NCI-H774 (cell line): ENCODE measurements around the gene LSAMP.

Source experiments
- DNase-seq: peaks from one replicate; lab custom pipeline; 2025; lab: John Stamatoyannopoulos, UW

Gene LSAMP

DNA sequence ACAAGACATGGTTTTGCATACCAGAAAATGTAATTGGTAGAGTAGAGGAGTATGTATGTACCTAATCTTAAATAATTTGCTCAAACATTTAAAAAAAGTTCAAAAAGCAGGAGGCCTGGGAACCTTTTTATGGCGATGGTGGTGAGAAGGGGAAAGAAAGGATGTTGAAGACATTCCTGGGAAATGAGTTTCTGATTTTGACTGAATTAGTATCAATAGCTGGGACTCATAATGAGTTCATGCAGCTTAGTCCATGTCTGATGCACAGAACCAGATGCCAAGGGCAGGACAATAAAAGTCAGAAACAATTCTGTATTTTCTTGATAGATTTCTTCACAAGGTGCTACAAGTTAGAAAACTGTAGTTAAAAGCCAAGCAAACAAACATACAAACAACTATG lies 426.6 kb downstream of the LSAMP start:
- DNase-seq, result no peak

DNA sequence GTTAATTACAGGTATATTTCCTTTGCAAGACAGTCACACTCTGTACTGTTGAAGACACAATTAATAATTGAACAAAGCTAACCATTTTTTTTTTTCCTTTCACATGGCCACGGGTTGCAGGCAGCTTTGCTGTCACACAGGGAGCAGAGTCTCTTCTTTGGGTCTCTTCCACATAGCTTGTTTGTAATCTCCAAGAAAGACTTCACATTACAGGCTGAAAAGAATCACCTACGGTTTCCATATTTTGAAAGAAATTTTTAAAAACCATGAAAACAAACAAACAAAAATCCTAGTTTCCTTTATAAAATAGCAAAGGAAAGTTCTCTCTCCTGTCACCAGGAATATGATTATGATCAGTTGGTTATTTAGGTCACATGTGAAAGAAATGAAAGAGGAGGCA lies 429.4 kb downstream of the LSAMP start:
- DNase-seq, result no peak

DNA sequence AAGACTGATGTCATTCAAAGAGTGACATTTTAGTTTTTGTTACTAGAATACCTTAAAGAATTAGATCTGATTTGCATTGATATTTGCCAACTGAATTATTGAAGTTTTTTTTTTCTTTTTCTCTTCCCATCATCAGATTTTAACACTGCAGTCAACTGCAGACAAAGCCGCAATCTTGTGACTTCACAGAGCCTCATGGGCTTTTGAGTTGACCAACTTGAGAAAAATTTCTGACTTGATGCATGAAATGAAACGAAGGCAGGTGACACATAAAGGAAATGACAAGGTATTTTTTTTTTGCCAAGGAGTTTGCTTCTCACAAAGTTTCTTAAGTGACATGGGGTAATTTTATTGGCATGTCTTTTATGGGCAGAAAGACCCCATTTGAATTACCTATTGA lies 438.3 kb downstream of the LSAMP start:
- DNase-seq, result no peak

DNA sequence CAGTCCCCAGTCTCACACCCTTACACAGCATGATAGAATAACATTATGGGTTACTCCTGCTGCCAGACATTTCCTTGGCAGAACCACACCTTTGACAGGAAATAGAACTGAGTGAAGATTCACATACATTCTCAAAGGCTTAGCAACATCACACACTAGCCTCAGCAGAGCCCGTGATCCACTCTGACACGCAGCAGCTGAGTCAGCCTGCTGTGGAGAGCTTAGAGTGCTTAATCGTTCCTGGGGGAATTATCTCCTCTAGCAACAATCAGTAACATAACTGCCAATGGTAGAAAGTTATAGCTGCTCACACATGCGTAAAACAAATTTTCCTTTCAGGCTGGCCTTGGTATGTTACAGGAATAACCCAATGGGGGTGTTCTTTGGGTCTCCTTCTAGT lies 439.9 kb downstream of the LSAMP start:
- no peak for DNase-seq

DNA sequence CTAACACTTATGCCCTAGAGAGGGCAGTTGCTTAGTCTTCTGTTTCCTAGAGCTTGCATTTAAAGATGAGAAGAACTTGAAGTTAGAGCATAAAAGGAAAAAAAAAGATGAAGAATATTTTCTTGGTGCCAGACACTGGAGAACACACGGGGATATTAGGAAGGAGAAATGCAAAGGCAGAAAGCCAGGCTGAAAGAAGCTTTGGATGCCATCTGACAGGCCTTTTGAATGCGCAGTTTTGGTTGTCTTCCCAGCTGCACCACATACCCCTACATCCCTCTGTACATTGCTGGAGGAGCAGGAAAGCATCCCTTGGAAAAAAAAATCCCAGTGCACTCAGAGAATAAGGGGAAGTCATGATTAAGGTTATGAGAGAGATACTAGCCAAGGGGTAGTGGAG lies 443.1 kb downstream of the LSAMP start:
- DNase-seq, result no peak

DNA sequence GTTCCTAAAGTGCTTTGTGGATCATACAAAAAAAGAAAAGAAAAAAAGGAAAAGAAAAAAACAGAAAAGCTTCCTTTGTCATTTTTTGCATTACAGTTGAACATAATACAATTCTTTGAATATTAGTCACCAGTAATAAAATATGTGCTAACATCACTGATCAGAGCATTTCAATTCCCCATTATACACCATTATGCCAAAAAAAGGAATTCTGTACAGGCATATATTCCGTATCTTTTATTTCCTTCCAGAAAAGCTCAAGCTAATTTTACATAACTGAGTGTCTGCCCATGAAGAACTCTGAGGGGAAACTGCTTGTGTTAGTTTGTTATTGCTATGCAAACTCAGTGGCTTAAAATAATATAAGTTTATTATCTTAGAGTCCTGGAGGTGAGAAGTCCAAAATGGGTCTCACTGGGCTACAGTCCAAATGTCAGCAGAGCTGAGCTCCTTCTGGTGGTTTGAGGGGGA lies 444.1 kb downstream of the LSAMP start:
- no peak for DNase-seq

DNA sequence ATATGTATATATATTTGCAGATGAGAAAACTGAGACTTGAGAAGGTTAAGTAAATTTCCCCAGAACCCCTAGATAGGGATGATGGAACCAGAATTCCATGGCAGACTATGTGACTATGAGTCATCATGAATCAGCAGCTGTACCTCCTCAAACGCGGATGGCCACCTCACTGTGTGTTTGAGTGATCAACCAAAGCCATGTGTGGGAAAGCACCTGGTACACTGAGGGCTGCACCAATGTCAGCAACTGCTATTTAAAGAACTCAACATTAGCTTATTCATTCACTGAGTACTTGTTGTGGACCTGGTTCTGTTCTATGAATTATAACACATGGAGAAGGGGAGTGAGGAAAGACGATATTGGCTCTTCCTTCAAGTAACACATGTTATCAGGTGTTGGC lies 445.0 kb downstream of the LSAMP start:
- no peak for DNase-seq

DNA sequence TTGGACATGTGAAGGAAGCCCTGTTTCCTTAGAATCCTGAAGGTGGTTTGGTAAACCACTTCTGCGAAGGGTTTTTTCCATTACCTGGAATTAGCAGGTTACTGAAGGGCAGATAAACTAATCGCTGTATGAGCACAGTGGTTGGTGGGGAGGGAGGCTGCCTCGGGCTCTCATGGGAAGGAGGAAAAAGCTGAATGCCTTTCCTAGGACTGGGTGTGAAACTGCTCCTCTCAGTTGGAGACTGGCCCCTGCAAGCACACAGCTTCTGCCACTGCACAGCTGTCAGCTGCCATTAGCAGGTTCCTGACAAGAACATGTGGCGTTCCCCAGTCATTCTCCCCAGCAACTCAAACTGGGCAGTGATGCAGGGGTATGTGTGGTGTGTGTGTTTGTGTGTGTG lies 445.7 kb downstream of the LSAMP start:
- DNase-seq, result no peak

DNA sequence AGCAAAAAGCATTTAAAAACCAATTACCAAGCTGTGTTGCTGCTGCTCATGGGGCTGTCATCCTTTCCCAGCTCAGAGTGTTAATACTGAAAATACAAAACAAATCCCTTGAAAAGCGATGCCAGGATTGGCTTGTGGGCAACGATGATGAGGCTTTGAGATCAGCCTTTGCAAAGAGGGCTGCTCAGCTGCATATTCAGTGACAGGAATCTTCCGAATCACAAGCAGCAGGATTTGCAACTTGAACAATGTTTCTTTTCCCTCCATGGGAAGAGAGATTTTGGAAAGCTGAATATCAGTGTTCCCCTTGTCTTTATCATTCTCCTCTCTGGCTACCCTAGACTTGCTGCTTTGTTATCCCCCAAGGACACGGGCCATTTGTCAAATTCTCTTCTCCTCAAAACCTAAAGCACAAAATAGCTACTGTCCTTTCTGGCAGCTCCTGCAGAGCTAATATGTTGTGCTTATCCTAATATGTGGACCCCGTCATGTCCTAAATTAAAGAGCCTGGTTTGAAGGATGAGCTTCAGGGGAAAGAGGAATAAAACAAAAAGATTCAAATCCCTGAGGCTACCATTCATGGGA lies 446.2 kb downstream of the LSAMP start:
- no peak for DNase-seq

DNA sequence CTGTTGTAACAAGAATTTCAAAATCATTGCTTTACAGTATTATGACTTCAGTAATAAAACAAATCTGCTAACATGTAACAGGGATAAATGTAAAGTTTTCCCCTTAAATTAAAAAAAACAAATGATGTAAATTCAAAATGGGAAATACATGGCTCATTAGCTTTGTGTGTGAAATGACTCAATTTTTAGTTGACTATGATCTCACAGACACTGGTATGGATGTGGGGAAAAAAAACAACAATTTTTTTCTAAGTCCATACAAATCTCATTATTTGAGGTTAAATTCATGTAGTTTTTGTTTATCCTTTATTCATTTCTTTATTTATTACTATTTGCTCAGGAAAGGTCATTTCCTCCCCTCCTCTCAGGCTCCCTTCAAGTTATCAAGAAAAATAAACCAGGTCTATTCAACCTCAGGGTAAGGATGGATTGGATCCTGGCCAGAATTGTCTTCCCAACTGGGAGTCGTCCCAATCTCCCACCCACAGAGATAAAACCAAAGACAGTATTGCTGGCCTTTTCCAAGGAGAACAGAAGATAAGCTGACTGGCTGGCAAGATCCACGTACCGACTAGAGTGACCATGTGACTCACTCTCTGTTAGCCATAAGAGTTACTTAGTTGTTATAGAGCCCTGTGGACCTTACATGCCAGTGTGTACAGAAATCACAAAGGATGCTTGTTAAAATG lies 448.7 kb downstream of the LSAMP start:
- no peak for DNase-seq

DNA sequence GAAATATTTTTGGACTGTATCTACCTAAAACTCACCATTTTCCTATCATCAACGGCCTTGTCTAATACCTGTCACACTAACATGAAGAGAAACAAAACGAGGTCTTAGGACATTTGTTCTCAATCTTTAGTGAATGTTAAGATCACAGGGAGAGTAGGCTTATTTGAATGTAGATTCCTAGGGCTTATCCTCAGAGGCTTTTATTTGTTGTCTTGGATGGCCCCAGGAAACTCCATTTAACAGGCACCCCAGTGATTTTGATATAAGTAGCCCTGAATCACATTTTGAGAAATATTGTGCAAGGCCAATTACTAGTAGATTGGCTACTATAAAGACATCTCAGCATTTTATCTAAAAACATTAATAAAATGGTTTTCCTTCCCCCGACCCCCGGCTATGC lies 454.6 kb downstream of the LSAMP start:
- DNase-seq, result no peak

DNA sequence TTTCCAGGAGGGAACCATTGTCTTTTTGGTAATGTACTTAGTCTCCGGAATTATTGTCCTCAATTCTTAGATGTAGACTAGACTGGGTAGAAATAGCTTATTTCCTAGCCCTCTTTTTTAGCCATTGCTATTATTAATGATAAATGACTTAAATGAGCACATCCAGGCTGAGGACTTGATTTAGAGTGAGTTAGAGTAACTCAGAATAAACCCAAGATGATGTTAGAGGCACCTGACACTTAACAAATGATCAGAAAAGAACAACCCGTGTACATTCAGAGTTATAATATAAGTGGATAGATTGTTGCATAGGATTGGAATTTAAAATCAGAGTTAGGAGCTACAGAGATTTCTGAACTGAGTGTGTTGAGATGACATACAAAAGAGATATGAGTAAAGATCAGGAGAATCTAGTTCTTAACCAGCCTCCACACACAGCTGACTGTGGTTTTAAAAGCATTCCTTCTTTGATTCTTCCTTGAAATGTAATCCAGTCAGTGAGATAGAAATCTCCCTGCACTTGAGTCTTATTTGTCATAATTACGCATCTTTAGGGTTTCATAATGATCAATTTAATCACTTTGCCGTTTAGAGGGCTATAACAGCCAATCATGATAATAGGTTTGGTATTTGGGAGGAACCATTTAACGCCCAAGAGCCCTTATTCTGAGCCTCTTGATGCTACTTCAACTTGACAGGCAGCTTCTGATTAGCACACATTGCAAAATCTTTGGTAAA lies 455.4 kb downstream of the LSAMP start:
- no peak for DNase-seq

DNA sequence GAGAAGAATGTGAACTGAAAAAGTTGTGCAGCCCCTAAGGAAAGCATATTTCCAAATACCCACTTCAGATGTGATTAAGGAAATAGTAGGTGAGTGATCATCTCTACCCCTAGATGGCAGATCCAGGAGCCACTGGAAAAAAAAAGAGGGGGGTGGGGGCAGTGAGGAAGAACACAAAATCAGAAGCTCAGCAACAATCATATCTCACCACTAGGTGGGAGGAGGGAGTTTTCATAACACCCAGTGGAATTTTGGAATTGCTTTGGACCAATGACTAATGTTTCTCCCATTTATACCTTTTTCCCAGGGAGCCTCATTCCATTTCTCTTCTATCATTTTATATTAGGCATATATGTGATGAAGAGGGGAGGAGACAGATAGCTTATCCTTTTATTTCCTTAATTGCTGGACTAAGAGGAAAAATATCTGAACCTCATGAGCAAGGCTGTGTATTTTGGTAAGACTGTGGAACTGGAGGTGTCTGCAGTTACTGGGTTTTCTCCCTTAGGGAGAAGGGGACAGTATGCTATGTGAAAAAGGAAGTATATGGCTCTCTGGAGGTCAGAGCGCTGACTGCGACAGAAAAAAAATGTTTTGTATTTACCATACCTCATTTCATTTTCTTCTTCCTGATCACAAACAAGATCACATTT lies 458.6 kb downstream of the LSAMP start:
- no peak for DNase-seq

DNA sequence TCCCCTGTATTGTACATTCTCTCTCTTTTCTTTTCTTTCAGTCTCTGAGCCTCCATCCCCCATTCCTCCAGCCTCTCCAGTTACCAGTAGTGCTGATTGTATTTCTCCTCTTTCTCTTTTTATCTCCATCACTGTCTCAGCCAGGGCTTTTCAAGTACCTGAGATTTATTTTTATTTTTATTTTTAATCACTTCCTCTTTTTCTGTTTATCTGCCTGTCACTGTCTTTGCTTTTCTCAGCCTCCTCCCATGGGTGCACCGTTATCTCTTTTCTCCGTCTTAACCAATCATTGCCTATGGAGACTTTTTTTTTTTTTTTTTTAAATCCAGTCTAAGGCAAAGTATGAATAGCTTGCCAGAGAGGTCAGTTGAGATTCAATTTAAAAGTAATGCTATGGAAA lies 462.7 kb downstream of the LSAMP start:
- DNase-seq, result no peak

DNA sequence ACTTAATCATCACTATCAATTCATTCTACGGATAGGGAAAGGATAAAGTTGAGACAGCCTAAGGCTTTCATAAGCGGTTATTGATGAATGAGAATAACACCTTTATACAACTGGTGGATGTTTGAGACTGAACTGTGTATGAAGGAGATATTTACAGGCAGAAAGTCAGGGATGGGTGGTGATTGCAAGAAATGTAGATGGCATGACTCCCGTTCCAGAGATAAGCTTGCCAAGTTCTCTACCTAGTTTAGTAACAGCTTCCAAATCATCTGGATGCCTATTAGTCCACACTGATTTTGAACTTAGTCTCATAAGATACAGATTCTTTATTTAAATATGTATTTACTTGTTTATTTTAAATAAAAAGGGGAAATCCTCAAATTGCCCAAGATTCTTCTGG lies 463.2 kb downstream of the LSAMP start:
- no peak for DNase-seq

DNA sequence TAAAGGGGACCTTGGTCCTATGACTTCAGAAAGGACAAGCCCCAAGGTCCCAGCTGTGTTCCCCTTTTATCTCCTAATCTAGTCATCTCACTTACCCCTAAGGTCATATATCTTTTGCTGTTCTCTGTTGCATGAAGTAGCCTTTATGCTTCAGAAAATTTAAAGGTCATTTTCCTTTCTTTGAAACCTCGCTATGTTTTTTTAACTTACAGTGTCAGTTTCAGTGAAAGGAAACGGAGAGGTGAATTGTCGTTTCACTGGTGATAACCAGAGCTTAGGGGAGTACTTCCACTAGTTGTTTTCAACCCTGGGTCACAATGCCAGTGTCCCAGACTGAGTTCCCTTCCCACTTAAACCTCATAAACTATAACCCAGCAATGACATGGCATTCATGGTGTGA lies 464.6 kb downstream of the LSAMP start:
- DNase-seq, result no peak

DNA sequence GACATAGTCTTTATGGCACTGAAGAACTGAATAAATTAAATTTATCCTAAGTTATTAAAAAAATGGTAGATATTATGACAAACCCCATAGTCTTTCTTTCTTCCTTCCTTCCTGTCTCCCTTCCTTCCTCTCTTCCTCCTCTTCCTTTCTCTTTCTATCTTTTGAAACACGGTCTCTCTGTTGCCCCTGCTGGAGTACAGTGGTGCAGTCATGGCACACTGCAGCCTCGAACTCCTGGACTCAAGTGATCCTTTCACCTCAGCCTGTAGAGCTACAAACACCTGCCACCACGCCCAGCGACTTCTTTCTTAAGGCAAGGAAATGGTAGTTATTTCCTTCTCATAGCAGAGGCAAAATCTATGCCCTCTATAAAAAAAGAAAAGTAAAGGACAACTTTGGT lies 467.4 kb downstream of the LSAMP start:
- DNase-seq, result no peak

DNA sequence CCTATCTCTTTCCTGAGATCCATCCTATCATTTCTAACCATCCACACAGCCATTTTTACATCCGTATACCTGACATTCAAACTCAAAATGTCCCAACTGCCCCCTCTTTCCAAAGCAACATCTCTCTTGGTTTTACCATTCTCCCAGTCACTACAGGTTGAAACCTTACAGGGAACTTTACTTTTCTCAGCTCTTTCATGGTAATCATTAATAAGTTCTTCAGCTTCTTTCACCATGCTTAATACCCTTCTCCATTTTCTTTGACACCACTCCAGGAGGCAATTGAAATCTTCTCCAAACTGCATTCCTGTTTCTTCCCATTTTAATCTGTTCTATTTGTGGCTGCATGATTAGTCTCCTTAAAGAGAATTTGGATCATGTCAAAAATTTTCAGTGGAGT lies 469.5 kb downstream of the LSAMP start:
- no peak for DNase-seq

DNA sequence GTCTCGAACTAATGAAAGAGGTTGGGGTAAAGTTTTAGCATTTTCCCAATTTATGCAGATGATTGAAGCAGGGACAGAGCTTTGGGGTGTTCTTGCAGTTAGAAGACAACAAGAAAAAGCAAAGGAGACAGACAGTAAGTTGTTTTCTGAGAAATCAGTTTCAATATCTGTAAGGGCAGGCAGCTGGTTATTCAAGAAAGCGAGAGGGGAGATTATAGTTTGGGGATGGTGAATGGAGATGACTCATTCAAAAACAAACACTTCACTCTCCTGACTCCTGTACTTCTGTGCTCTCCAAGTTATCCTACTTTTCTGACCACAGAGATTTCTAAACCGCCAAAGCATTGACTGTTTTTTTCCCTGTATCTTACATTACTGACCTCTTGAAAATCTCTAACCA lies 469.9 kb downstream of the LSAMP start:
- no peak for DNase-seq

DNA sequence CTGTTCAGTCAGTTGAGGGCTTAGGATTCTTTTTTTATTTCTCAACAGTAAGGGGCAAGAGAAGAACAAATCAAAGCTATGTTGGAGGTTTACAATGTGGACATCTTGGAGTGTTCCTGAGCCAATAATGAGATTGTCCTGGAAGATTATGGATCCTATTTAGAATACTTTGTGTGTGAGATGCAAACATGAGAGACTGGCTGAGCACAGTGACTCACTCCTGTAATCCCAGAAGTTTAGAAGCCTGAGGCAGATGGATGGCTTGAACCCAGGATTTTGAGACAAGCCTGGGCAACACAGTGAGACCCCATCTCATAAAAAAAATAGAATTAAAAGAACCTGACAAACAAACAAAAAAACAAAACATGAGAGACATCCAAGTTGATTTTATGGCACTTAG lies 470.3 kb downstream of the LSAMP start:
- no peak for DNase-seq

DNA sequence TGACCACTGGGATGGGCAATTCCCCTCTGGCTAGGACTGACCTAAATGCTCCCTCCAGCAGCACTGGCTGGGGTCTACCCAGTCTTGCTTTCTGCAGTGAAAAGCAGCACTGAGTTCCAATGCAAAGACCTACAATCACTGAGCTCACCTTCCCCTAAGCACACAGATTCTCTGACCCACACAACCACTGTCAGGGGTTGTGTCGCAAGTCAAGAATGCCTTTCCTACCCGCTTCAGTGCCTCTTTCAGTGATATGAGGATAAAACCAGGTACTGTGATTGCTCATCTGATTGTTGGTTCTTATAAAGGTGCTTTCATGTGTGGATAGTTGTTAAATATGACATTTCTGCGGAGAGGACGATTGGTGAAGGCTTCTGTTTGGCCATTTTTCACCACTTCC lies 476.4 kb downstream of the LSAMP start:
- DNase-seq, result no peak

DNA sequence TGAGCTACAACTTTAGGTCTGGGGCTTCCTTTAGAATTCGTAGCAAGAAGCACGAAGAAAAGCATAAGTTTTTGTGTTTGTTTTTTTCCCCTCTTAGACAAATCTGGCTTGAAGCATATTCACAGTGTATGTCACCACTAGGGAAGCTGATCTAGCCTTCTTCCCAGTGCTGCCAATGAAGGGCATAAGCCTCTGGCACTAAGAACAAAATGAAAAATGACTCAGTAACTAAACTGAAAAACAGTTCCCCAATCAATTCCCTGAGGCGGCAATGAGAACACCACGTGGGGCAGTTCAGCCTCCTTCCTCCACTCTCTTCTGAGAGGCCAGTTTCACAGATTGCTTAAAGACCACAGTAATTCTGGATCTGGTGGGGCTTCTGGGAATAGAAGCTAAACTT lies 483.9 kb downstream of the LSAMP start:
- no peak for DNase-seq

DNA sequence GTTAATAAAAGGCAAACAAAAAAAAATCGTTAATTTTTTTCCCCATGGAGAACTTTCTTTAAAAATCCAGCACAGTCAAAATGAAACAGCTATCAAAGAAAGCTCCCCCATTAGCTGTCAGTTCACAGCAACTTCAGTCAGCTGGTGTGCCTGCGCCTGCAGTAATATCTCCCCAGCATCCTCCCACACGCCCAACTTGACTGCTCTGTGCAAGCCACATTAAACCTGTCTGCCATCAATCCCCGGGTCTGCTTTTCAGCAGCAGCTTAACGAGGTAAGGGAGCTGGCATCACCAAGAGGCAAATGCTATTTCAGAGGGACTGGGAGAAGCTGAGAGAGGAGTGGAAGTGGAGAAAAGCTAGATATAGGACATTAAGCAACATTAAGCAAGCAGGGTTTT lies 484.5 kb downstream of the LSAMP start:
- DNase-seq, result no peak
